Endometrium (tissue), 2 donors: ENCODE results near the gene SORBS1.
"Not testable (repeated sequence)": the region's sequence is repeated elsewhere in the genome, so short reads cannot be mapped to it uniquely, and the experiment has no call there.

Experiments used
- FAIRE-seq: peaks from 2 replicates; lab custom pipeline; 2012; peaks lifted over from hg19 to GRCh38; lab: Jason Lieb, UNC
- donor health status: control.
- donor health status: control.

The SORBS1 gene

GRCh38 chr10:95482501-95483233, 78.5 kb downstream of the SORBS1 start:
- no peak for FAIRE-seq

GRCh38 chr10:95480901-95481491, 80.2 kb downstream of the SORBS1 start:
- no peak for FAIRE-seq

DNA sequence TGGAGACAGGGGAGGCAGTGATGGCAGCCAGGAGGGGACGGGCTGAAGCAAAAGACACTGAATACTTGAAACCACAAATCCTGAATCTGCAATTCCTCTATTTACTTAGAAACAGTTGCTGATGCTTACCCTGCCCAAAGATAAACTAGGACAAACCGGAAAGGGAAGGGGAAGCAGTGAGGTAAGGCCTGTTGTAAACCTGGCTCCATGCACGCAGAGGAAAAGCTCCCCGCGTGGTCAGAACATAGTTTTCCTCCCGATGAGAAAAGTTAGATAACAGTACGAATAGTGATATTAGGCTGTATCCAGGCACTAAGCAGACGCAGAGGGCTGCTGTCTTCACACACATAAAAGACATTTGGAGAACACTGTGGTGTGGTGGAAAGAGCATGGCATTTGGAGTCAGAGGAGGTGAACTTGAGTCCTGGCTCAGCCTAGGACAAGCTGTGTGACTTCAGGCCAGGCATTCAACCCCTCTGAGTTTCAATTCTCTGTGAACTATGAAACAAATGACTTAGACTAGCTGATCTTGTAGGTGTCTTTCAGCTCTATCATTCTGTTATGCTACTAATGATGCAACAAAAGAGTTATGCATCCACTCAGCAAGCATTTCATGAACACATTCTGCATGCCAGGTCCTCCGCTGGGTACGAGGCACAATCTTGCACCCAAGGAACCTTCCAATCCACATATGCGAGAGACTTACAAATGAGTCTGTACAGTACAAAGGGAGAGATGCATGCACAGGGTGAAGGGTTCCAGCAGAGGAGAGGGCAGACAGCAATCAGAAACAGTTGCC, 80.9 kb downstream of the SORBS1 start:
- FAIRE-seq = no peak

DNA sequence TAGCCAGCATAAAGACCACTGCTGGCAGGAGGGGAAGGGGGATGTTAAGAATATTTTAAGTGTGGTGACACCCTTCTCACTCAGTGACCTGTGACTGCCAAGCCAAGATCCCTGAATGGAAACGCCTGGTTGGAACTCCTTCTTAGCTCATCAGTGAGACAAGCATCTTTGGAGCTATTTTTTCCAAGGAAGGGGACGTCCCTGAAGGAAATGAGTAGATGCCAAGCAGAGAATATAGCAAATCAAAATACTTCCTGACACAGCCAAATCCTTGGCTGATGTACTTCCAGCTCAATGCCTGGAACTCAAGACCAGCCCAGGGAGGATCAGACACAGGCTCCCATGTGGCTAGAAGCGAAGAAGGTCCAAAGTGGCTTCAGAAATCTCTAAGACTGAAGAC, 82.2 kb downstream of the SORBS1 start:
- no peak for FAIRE-seq

GRCh38 chr10:95478185-95478584, 83.0 kb downstream of the SORBS1 start:
- no peak for FAIRE-seq

DNA sequence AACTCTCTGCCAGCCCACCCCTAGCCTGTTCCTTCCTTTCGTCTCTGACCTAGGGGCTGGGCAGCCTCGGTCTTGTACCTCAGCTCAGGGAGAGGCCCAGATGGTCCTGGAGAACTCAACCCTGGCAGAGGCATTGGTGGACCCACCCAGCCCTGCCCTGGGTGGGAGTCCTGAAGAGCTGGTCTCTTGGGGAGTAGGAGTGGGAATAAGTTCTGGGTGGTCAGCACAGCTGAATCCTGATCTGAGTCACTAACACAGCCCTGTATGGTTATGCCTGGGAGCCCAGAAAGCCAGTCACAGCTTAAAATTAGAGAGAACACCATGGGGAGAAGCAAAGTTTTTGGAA, 84.0 kb downstream of the SORBS1 start:
- FAIRE-seq = no peak

- no peak for FAIRE-seq
These were observed 84.5 kb downstream of the SORBS1 start for GRCh38 chr10:95476469-95477174.

- no peak for FAIRE-seq
These were observed 85.2 kb downstream of the SORBS1 start for GRCh38 chr10:95475827-95476468.

- no peak for FAIRE-seq
These were observed 86.2 kb downstream of the SORBS1 start for GRCh38 chr10:95475003-95475383.

GRCh38 chr10:95474228-95475002, 86.8 kb downstream of the SORBS1 start:
- FAIRE-seq = no peak

DNA sequence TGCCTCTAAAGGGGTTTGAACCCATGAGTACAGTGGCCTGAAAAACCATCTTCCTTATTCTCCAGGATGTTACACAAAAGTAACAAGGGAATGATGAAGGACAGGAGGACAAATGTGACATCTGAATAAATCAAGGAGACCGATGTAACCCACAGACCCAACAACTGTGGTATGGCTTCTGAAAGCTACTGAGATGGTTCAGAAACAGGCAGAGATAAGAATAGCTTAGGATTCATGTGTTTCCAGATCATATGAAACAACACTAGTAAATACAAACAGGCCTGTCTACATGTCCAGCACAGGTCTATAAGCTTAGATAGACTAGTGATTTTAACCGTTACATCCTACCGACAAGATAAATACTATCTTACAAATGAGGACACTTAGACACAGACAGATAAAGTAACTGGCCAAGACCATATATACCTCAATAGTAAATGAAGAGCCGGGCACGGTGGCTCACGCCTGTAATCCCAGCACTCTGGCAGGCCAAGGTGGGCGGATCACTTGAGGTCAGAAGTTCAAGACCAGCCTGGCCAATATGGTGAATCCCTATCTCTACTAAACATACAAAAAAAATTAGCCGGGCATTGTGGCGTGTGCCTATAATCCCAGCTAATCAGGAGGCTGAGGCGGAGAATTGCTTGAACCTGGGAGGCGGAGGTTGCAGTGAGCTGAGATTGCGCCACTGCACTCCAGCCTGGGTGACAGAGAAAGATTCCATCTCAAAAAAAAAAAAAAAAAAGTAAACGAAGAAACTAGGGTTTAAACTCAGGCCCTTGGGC, 88.7 kb downstream of the SORBS1 start:
- FAIRE-seq = no peak

DNA sequence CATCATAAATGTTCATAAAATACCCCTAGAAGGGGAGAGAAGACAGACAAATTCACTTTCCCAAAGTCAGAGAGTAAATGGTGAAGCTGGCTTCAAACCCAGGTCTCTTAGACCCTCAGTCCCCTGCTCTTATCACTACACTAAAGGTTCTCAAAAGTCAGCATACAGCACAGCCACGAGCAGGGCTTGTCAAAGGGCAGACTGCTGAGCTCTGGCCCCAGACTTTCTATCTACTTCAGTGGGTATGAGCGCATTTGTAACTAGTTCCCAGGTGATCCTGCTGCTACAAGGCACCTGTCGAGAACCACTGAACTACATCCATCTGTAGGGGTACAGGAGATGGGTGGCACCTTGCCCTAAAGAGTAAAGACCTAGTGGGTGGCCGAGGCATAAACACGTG, 91.5 kb downstream of the SORBS1 start:
- no peak for FAIRE-seq

DNA sequence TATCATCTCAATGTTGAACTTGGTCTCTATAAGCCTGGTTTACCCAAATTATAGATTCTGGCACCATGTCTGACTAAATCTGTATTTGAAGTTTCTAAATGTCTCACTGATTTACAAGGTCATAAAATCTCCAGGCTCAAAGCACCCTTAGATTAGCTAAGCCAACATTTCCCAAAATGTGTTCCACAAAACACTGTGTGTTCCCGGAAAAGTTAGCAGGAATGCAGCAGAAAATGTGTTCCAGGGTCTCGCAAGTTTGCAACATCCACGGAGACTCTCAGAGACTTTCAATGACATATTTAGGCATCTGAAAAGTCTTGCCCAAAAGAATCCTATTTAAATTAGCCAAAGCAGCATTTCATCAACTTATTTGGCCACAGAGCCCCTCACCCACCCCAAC, 91.9 kb downstream of the SORBS1 start:
- FAIRE-seq = no peak

GRCh38 chr10:95467642-95468041, 93.5 kb downstream of the SORBS1 start:
- FAIRE-seq = not testable (repeated sequence)

DNA sequence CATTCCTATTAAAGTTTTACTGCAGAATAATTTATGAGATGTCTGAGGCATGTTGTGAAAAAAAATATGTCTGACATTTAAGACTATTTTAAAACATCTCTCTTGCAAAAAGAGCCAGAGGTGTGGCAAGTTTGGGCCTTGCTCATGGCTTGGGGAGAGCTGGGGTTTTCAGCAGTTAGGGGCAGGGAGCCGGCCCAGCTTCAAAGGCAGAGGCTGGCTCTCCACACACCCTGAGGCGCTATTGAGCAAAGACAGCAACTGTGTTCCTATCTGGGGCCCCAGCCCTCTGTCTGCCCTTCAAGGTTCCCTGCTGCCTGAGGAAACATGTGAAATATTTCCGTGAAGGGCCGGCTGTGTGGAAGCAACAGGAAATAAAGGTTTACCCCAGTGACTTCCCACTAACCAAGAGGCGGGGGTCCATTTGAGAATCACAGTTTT, 94.0 kb downstream of the SORBS1 start:
- FAIRE-seq = no peak

GRCh38 chr10:95466436-95466835, 94.7 kb downstream of the SORBS1 start:
- no peak for FAIRE-seq

DNA sequence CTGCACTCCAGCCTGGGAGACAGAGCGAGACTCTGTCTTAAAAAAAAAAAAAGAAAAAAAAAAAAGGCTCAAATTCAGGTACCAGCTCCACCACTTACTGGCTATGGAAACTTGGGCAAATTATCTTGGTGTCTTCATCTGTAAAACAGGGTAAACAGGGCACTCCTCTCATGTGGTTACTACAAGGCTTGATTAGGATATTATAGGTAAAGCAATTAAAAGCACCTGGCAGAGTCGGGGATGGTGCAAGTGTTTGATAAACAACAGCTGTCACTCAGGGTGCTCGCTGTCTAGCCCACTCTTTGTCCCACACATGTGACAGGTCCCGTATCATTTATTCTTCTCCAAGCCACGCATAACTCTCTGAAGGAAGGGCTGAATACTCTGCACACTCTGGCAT, 96.9 kb downstream of the SORBS1 start:
- FAIRE-seq = no peak

GRCh38 chr10:95462740-95463667, 98.2 kb downstream of the SORBS1 start:
- no peak for FAIRE-seq

- FAIRE-seq = no peak
These were observed 99.6 kb downstream of the SORBS1 start for GRCh38 chr10:95461611-95462010.
